ENCODE measurements around the gene YES1. TPM values are rescaled to one million over a fixed set of nuclear protein-coding genes. Genes with fewer than 3 reads are reported as not detected.
"Not testable (repeated sequence)": the region's sequence is repeated elsewhere in the genome, so short reads cannot be mapped to it uniquely, and the experiment has no call there.

The YES1 gene
- total RNA-seq, 2 donors from 2014 or later, result 88.5 to 116 TPM

- intact Hi-C loops (cut with DNase I), result no loop called here
- TF ChIP-seq POLR2A (IDR thresholded peaks at IDR 0.05) (no peak), CTCF (IDR thresholded peaks at IDR 0.05) (no peak), POLR2AphosphoS5 (IDR thresholded peaks at IDR 0.05) (no peak)
- DNase-seq (ENCODE audit: low spot score), result no peak
These were observed 67.0 kb downstream of the YES1 start for GRCh38 chr18:744832-745597.

GRCh38 chr18:741931-742512 lies 70.0 kb downstream of the YES1 start:
- no peaks in the 10 kb centered on the region for H3K27me3 ChIP-seq (replicated peaks; ENCODE audit: insufficient read depth)
- H3K36me3 ChIP-seq, result no peaks in the 10 kb centered on the region
- no peak overlapping the region for H3K27ac ChIP-seq
- H3K4me3 ChIP-seq, result no peak overlapping the region
- intact Hi-C loops (cut with DNase I), result loop anchor here (2.0 kb wide), 1 partner anchor 89 kb away; no protein-coding TSS in a partner anchor
- TF ChIP-seq CTCF (IDR thresholded peaks at IDR 0.05), result peak; percentile 49 to 82 (median 80)
- TF ChIP-seq POLR2A (IDR thresholded peaks at IDR 0.05), result no peak
- TF ChIP-seq POLR2AphosphoS5 (IDR thresholded peaks at IDR 0.05), result no peak
- no peaks in the 10 kb centered on the region for H3K9me3 ChIP-seq
- DNase-seq (ENCODE audit: low spot score), result no peak
- no peaks in the 10 kb centered on the region for H3K4me1 ChIP-seq (replicated peaks)

More at GRCh38 chr18:744832-745597, 67.0 kb downstream of the YES1 start:
- WGBS, result 82% methylated on average over 2 of the region's 2 CpGs
- Histone ChIP-seq H3K27ac (no peak overlapping the region), H3K9me3 (no peaks in the 10 kb centered on the region), H3K4me3 (no peak overlapping the region), H3K36me3 (no peaks in the 10 kb centered on the region), H3K27me3 (replicated peaks; ENCODE audit: insufficient read depth) (no peaks in the 10 kb centered on the region), H3K4me1 (replicated peaks) (no peaks in the 10 kb centered on the region)

- intact Hi-C loops (cut with DNase I), result no loop called here
- Histone ChIP-seq H3K9me3 (no peaks in the 10 kb centered on the region), H3K4me1 (replicated peaks) (no peaks in the 10 kb centered on the region), H3K27me3 (replicated peaks; ENCODE audit: insufficient read depth) (no peaks in the 10 kb centered on the region), H3K27ac (no peak overlapping the region), H3K36me3 (no peaks in the 10 kb centered on the region), H3K4me3 (no peak overlapping the region)
- DNase-seq (ENCODE audit: low spot score), result no peak
- TF ChIP-seq POLR2AphosphoS5 (IDR thresholded peaks at IDR 0.05) (no peak), CTCF (IDR thresholded peaks at IDR 0.05) (no peak), POLR2A (IDR thresholded peaks at IDR 0.05) (no peak)
- WGBS, result 86% methylated on average over 3 of the region's 3 CpGs
These were observed 79.7 kb downstream of the YES1 start for GRCh38 chr18:732371-732770.

GRCh38 chr18:731185-731584 lies 80.9 kb downstream of the YES1 start:
- TF ChIP-seq POLR2A (IDR thresholded peaks at IDR 0.05), result no peak
- no peak for TF ChIP-seq CTCF (IDR thresholded peaks at IDR 0.05)
- TF ChIP-seq POLR2AphosphoS5 (IDR thresholded peaks at IDR 0.05), result no peak
- H3K27ac ChIP-seq, result no peak overlapping the region
- intact Hi-C loops (cut with DNase I), result no loop called here
- no peak for DNase-seq (ENCODE audit: low spot score)
- no peak overlapping the region for H3K4me3 ChIP-seq
- no peaks in the 10 kb centered on the region for H3K27me3 ChIP-seq (replicated peaks; ENCODE audit: insufficient read depth)
- H3K36me3 ChIP-seq, result no peaks in the 10 kb centered on the region
- no peaks in the 10 kb centered on the region for H3K9me3 ChIP-seq
- no peaks in the 10 kb centered on the region for H3K4me1 ChIP-seq (replicated peaks)

- H3K27me3 ChIP-seq (replicated peaks; ENCODE audit: insufficient read depth), result no peaks in the 10 kb centered on the region
- H3K27ac ChIP-seq, result no peak overlapping the region
- no peaks in the 10 kb centered on the region for H3K9me3 ChIP-seq
- DNase-seq (ENCODE audit: low spot score), result no peak
- TF ChIP-seq POLR2A (IDR thresholded peaks at IDR 0.05), result no peak
- no peak for TF ChIP-seq CTCF (IDR thresholded peaks at IDR 0.05)
- no peak for TF ChIP-seq POLR2AphosphoS5 (IDR thresholded peaks at IDR 0.05)
- no peaks in the 10 kb centered on the region for H3K36me3 ChIP-seq
- H3K4me1 ChIP-seq (replicated peaks), result no peaks in the 10 kb centered on the region
- intact Hi-C loops (cut with DNase I), result no loop called here
- H3K4me3 ChIP-seq, result no peak overlapping the region
These were observed 81.3 kb downstream of the YES1 start for GRCh38 chr18:730692-731091.

- H3K27ac ChIP-seq; H3K27me3 ChIP-seq (replicated peaks; ENCODE audit: insufficient read depth); H3K36me3 ChIP-seq; H3K9me3 ChIP-seq; intact Hi-C loops (cut with DNase I); H3K4me3 ChIP-seq; DNase-seq (ENCODE audit: low spot score); H3K4me1 ChIP-seq (replicated peaks): not testable (repeated sequence)
- WGBS, result 97% methylated on average over 5 of the region's 5 CpGs
These were observed 81.9 kb downstream of the YES1 start for GRCh38 chr18:730120-730519.

Measured in prostate gland (tissue), 2 donors.